Activated naive CD8-positive, alpha-beta T cell treated with anti-CD3 and anti-CD28 coated beads, Interleukin-2, amount 10 ng/mL, durations not matched to agents 7 days and 5 days (primary cell): Measurements from ENCODE around the gene RPRM. TPM values are rescaled to one million over a fixed set of nuclear protein-coding genes. Genes with fewer than 3 reads are reported as not detected.
A peak's percentile ranks its signal among the peaks of the same experiment; 100 is the strongest.
"Not testable (repeated sequence)": the region's sequence is repeated elsewhere in the genome, so short reads cannot be mapped to it uniquely, and the experiment has no call there.

ENCODE experiments used
- ATAC-seq: fragments of 150-1000 bp; cut with Tn5 transposase; one replicate; pipeline ENCODE4 v1.10.0; 2021; ENCODE audit warnings: low read depth, moderate library complexity
- POLR2A ChIA-PET: fragments of 350-600 bp; sonication (Branson Sonifier 250); formaldehyde crosslinking; loops from one replicate; lab custom pipeline; 2021; ENCODE audit warnings: antibody characterized with exemption; lab: Charles Lee
- DNase-seq: peaks from one replicate; pipeline ENCODE4 v3.0.0; 2021
- H3K27ac Mint-ChIP-seq: one replicate; pipeline ENCODE4 v1.8.0; 2022; ENCODE audit warnings: mild to moderate bottlenecking, mixed read lengths
- H3K27me3 Mint-ChIP-seq: one replicate; pipeline ENCODE4 v1.8.0; 2022; ENCODE audit warnings: mild to moderate bottlenecking, moderate library complexity, mixed read lengths
- H3K36me3 Mint-ChIP-seq: one replicate; pipeline ENCODE4 v1.8.0; 2021; ENCODE audit warnings: mild to moderate bottlenecking, mixed read lengths
- H3K4me1 Mint-ChIP-seq: one replicate; pipeline ENCODE4 v1.8.0; 2021; ENCODE audit warnings: mixed read lengths
- H3K4me3 Mint-ChIP-seq: one replicate; pipeline ENCODE4 v1.8.0; 2022; ENCODE audit warnings: mild to moderate bottlenecking, moderate library complexity, mixed read lengths
- H3K9me3 Mint-ChIP-seq: one replicate; pipeline ENCODE4 v1.8.0; 2021; ENCODE audit warnings: mixed read lengths
- total RNA-seq, 2 experiments: library from RNA; stranded (reverse); gene quantifications; one replicate each; pipeline ENCODE4 v1.2.3, GENCODE V29; 2021

Gene RPRM
- not detected for total RNA-seq

DNA sequence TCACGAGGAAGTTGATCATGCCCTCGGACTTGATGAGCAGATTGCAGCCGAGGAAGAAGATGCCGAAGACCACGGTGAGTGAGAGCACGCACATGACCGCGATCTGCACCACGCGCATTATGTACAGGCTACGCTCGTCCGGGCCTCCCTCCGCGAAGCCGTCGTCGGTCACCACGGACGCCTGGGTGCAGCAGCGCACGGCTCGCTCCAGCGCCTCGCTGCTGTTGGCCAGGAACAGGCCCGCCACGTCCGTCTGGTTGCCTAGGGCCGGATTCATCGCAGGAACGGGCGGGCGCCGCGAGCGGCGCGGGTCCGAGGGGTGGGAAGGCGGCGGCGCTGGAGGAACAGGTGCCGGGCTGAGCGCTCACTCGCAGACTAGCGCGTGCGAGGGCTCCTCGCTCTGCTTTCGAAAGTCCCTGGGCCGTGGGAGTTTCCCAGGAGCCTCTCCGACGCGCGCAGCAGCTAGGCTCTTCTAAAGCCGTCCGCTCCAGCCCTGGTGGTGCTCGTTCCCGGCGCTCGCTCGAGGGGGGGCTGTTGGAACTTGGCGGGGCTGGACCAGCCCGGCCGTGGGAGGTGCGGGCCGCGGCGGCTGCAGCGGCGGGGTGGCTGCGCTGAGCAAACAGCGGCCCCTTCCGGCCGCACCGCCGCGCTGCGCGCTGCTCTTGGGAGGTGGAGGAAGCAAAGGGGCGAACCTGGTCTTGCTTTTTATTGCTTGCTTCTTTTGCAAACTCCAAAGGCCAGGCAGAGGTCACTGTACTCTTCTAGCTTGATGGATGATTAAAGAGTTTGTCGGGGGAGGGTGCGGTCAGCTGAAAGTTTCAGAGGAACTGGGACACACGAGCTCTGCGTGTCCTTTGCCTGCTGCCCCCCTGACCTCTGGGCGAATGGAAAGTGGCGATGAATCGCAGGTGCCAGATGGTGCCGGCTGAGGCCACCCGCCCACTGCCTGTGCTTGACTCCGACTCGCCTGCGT, at the start of gene RPRM:
Gene RPRM (minus strand): TSS at position 474 of the 973 bp plus-strand sequence. CDS start 197 bp downstream, at position 277.
- peak; percentile 95 for ATAC-seq
- Mint-ChIP-seq H3K36me3 (no peaks in the 10 kb centered on the region), H3K27ac (no peak within 1 kb of the TSS), H3K4me3 (peak within 1 kb of the TSS; percentile 69), H3K9me3 (no peaks in the 10 kb centered on the region), H3K27me3 (peaks cover 52% of the 10 kb centered on the region), H3K4me1 (peaks cover 8% of the 10 kb centered on the region)
- peak; percentile 82 for DNase-seq
- POLR2A ChIA-PET = no interaction called here

DNA sequence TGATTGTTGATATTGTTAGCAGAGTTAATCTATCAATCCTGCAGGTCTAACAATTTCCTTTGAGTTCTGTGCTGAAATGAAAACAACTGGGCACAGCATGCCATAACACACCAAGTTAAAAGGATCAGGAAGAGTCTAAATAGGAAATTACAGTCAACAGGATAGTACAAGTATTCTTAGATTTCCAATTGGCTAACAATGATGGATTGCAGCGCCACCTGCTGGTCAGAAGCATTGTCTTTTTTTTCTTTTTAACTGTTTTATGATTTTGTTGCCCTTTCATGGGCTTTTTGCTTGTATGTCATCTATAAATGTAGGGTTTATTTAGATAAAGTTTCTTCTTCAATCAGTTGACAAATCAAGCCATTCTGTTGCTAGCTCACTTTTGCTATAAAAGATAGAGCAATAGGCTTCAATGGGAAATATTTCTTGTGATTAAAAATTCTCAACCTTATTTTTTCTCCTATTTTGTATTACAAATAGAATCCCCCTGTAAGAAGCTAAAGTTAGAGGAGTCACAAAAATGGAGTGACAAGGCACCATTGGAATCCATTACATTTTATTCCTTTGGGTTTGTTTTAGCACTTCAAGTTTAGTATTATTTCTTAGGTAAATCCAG, 40.8 kb upstream of the RPRM start:
- H3K9me3 Mint-ChIP-seq = no peaks in the 10 kb centered on the region
- H3K27me3 Mint-ChIP-seq = peaks cover 7% of the 10 kb centered on the region
- DNase-seq = peak; percentile 39
- H3K27ac Mint-ChIP-seq = no peak overlapping the region
- POLR2A ChIA-PET = no interaction called here
- H3K4me1 Mint-ChIP-seq = no peaks in the 10 kb centered on the region
- no peak overlapping the region for H3K4me3 Mint-ChIP-seq
- no peaks in the 10 kb centered on the region for H3K36me3 Mint-ChIP-seq
- ATAC-seq = no peak

DNA sequence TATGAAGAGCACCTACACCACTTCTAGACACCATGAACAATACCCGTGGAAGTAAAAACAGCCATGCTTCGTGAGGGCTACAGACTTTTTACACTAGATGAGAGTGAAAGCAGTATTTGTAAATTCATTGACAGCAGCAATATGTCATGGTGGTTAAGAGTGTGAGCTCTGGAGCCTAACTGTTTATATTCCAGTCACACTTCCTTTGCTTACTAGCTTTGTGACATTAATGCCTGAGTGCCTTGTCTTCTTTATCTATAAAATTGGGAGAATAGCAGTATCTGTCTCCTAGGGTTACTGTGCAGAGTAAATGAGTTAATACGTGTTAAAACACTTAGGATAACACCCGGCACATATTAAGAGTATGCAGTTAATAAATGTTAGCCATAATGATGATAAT, 33.8 kb upstream of the RPRM start:
- Mint-ChIP-seq H3K36me3 (no peaks in the 10 kb centered on the region), H3K4me1 (no peaks in the 10 kb centered on the region), H3K27ac (no peak overlapping the region), H3K27me3 (peaks cover 1% of the 10 kb centered on the region), H3K4me3 (no peak overlapping the region), H3K9me3 (peaks cover 3% of the 10 kb centered on the region)
- DNase-seq (no peak), ATAC-seq (no peak)
- POLR2A ChIA-PET = no interaction called here

DNA sequence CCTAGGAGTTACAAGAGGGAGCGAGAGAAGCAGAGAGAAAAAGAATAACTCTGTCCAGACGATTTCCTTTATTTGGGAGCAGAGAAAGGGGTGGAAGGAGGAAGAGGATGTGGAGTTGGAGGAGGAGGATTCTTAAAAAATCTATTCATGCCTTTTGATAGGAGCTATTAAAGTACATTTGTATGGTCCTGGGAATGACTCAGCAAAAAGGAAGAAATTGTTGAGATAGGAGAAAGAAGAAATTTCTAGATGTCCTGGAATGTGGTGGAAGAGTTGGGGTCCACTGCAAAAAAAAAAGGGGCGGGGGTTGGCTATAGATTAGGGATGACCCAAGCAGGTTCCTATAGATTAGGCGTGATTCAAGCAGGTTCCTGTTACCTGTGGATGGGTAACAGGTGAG, 32.4 kb upstream of the RPRM start:
- DNase-seq (no peak), ATAC-seq (no peak)
- H3K4me3 Mint-ChIP-seq = no peak overlapping the region
- no peak overlapping the region for H3K27ac Mint-ChIP-seq
- no peaks in the 10 kb centered on the region for H3K4me1 Mint-ChIP-seq
- H3K27me3 Mint-ChIP-seq = no peaks in the 10 kb centered on the region
- H3K9me3 Mint-ChIP-seq = peaks cover 4% of the 10 kb centered on the region
- H3K36me3 Mint-ChIP-seq = no peaks in the 10 kb centered on the region
- POLR2A ChIA-PET = no interaction called here

DNA sequence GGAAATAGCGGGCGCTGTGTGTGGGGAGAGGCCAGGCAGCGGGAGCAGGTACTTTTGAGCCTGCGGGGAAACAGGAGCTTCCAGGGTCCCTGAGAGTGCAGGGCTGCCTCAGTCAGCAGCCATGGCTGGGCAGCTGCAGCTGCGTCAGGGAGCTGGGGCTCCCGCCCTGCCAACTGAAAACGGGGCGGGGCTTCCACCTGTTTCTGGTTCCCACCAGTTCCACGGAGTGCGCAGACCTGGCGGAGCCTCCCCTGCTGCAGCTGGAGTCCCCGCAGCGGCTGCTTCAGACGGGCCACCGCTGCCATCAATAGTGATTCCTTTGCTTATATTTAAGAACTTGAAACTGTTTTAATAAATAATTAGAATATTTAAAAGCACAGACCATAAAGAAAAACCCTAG, 30.6 kb upstream of the RPRM start:
- H3K4me3 Mint-ChIP-seq = no peak overlapping the region
- POLR2A ChIA-PET = no interaction called here
- ATAC-seq (no peak), DNase-seq (no peak)
- peaks cover 4% of the 10 kb centered on the region for H3K9me3 Mint-ChIP-seq
- no peaks in the 10 kb centered on the region for H3K36me3 Mint-ChIP-seq
- no peak overlapping the region for H3K27ac Mint-ChIP-seq
- no peaks in the 10 kb centered on the region for H3K27me3 Mint-ChIP-seq
- no peaks in the 10 kb centered on the region for H3K4me1 Mint-ChIP-seq

GRCh38 chr2:153506499-153506898, 27.9 kb upstream of the RPRM start:
- H3K36me3 Mint-ChIP-seq, DNase-seq, POLR2A ChIA-PET, ATAC-seq, H3K27me3 Mint-ChIP-seq, H3K27ac Mint-ChIP-seq, H3K4me3 Mint-ChIP-seq, H3K4me1 Mint-ChIP-seq, H3K9me3 Mint-ChIP-seq: not testable (repeated sequence)

DNA sequence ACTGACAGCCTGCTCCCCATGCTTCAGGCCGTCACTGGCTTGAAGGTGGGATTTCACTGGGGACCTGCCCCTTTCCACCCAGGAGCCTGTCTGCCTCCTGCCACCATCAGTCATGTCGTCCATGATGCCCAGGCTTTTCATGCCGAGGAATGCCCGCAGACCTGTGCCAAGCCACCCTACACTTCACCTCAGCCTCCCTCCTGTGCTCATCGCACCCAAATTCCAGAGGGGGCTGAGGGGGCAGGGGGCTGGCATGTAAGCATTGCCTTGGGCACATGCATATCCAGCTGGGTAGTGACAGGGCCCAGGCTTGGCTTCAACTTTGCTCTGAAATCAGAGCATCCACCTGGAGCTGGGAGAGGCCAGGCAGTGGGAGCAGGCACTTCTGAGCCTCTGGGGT, 20.9 kb upstream of the RPRM start:
- Mint-ChIP-seq H3K36me3 (no peaks in the 10 kb centered on the region), H3K4me1 (no peaks in the 10 kb centered on the region), H3K27me3 (peaks cover 2% of the 10 kb centered on the region), H3K27ac (no peak overlapping the region), H3K4me3 (no peak overlapping the region), H3K9me3 (no peaks in the 10 kb centered on the region)
- POLR2A ChIA-PET = no interaction called here
- ATAC-seq (no peak), DNase-seq (no peak)

DNA sequence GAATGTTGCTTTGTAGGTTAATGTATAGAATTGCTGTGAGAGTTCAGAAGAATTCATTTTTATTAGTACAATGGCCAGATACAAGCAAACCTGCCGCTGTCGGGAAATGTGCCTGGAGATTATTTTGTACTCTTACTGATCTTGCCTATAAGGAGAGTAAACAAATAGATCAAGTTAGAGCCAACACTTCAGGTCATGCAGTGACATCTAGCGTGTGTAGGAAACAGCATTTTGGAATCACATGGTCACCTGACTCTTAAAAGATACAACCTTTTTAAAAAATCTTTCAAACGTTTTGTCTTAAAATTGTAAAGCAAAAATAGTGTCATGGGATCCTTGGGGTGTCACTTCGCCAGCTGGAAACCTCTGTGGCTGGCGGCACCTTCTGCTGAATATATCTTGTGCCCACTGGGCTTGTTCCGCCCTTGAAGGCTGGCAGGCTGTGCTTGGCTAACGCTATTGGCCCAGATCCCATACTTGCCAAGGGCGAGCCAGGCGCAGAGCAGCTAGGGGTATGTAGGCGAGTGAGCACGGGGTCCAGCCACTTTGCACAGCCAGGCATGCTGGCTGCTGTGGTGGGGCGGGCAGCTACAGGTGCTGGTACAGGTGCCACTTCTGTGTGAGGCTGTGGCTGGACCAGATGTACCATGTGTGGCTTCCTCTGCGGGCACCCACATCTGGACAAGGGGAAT, 19.5 kb upstream of the RPRM start:
- H3K9me3 Mint-ChIP-seq = no peaks in the 10 kb centered on the region
- peaks cover 2% of the 10 kb centered on the region for H3K27me3 Mint-ChIP-seq
- no peaks in the 10 kb centered on the region for H3K36me3 Mint-ChIP-seq
- no peak overlapping the region for H3K27ac Mint-ChIP-seq
- POLR2A ChIA-PET = interaction anchor here (0.7 kb wide), 1 partner anchor 1239 kb away, joined by 3 read pairs; no protein-coding TSS in a partner anchor
- ATAC-seq (no peak), DNase-seq (no peak)
- no peaks in the 10 kb centered on the region for H3K4me1 Mint-ChIP-seq
- no peak overlapping the region for H3K4me3 Mint-ChIP-seq

GRCh38 chr2:153495725-153496124, 17.2 kb upstream of the RPRM start:
- POLR2A ChIA-PET = no interaction called here
- no peaks in the 10 kb centered on the region for H3K36me3 Mint-ChIP-seq
- no peak overlapping the region for H3K27ac Mint-ChIP-seq
- no peak overlapping the region for H3K4me3 Mint-ChIP-seq
- no peak for DNase-seq
- H3K9me3 Mint-ChIP-seq = no peaks in the 10 kb centered on the region
- H3K27me3 Mint-ChIP-seq = peaks cover 2% of the 10 kb centered on the region
- H3K4me1 Mint-ChIP-seq = no peaks in the 10 kb centered on the region
- ATAC-seq = no peak

DNA sequence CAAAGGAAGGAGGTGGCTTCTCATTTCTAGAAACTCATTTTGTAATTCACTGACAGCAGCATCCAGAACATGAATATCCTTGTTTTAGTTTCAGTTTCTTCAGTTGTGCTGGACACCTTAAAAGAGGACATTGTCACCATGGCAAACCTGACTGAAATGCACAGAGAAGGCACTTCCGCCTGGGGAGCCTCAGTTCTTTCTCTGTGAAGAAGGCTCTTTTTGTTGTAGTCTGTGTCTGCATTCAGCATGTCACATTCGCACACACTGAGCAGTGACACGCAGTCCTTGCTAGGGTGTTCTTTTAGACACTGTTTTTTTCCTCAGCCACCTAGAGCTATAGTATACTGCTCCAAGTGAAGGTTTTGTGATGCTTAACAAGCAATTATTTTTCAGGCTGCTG, 9.5 kb upstream of the RPRM start:
- ATAC-seq (no peak), DNase-seq (no peak)
- H3K4me3 Mint-ChIP-seq = no peak overlapping the region
- H3K9me3 Mint-ChIP-seq = no peaks in the 10 kb centered on the region
- H3K27ac Mint-ChIP-seq = no peak overlapping the region
- H3K36me3 Mint-ChIP-seq = no peaks in the 10 kb centered on the region
- H3K4me1 Mint-ChIP-seq = no peaks in the 10 kb centered on the region
- H3K27me3 Mint-ChIP-seq = peaks cover 5% of the 10 kb centered on the region
- POLR2A ChIA-PET = no interaction called here

DNA sequence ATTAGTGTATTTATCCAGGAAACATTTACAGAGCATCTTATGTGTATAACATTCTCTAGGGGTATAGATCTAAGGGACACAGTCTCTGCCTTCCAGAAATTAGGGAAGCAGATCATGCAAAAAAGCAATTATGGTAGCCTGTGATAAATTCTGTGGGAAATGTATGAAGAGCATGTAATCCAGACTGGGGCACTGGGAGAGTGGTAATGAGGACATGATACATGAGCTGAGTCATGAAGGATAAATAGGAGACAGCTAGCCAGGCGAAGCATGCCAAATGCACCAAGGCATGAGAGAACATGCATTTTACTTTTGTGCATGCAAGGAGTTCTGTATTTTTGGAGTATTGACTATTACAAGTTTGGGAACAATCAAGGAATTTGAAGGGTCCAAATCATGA, 8.9 kb upstream of the RPRM start:
- H3K4me3 Mint-ChIP-seq = no peak overlapping the region
- H3K9me3 Mint-ChIP-seq = no peaks in the 10 kb centered on the region
- ATAC-seq = no peak
- POLR2A ChIA-PET = no interaction called here
- no peaks in the 10 kb centered on the region for H3K4me1 Mint-ChIP-seq
- peaks cover 5% of the 10 kb centered on the region for H3K27me3 Mint-ChIP-seq
- no peak for DNase-seq
- no peaks in the 10 kb centered on the region for H3K36me3 Mint-ChIP-seq
- H3K27ac Mint-ChIP-seq = no peak overlapping the region

- H3K4me3 Mint-ChIP-seq = no peak overlapping the region
Observed at GRCh38 chr2:153479573-153479972, 1.0 kb upstream of the RPRM start.

GRCh38 chr2:153477636-153478288, 800 bp downstream of the RPRM start:
- Mint-ChIP-seq H3K27ac (no peak overlapping the region), H3K27me3 (peaks cover 50% of the 10 kb centered on the region), H3K36me3 (no peaks in the 10 kb centered on the region), H3K4me3 (peak overlapping the region; percentile 69), H3K4me1 (peaks cover 8% of the 10 kb centered on the region), H3K9me3 (no peaks in the 10 kb centered on the region)
- no peak for DNase-seq
- no peak for ATAC-seq
- POLR2A ChIA-PET = no interaction called here

More at GRCh38 chr2:153479573-153479972, 1.0 kb upstream of the RPRM start:
- Mint-ChIP-seq H3K9me3 (no peaks in the 10 kb centered on the region), H3K27ac (no peak overlapping the region), H3K36me3 (no peaks in the 10 kb centered on the region), H3K27me3 (peaks cover 53% of the 10 kb centered on the region), H3K4me1 (peaks cover 8% of the 10 kb centered on the region)
- no peak for ATAC-seq
- POLR2A ChIA-PET = no interaction called here
- DNase-seq = no peak
